Ishikawa (cell line): ENCODE measurements around the gene TGM1.

ENCODE experiments used
- CEBPB ChIP-seq: IDR thresholded peaks from 2 replicates; pipeline ENCODE4 v1.6.1; 2012
- EGR1 ChIP-seq: IDR thresholded peaks from 2 replicates; pipeline ENCODE4 v1.6.1; 2012
- EP300 ChIP-seq: IDR thresholded peaks from 2 replicates; pipeline ENCODE4 v1.6.1; 2012; ENCODE audit warnings: borderline replicate concordance
- MAX ChIP-seq: IDR thresholded peaks from 2 replicates; pipeline ENCODE4 v1.6.1; 2012
- NFIC ChIP-seq: IDR thresholded peaks from 2 replicates; pipeline ENCODE4 v1.6.1; 2012
- REST ChIP-seq: IDR thresholded peaks from 2 replicates; pipeline ENCODE4 v1.6.1; 2012; ENCODE audit warnings: low read depth, mild to moderate bottlenecking
- TAF1 ChIP-seq: IDR thresholded peaks from 2 replicates; pipeline ENCODE4 v1.6.1; 2012; ENCODE audit warnings: low read depth, mild to moderate bottlenecking
- TCF12 ChIP-seq: IDR thresholded peaks from 2 replicates; pipeline ENCODE4 v1.6.1; 2012; ENCODE audit warnings: low read depth
- TEAD4 ChIP-seq: IDR thresholded peaks from 2 replicates; pipeline ENCODE4 v1.6.1; 2012
- YY1 ChIP-seq: IDR thresholded peaks from 2 replicates; pipeline ENCODE4 v1.6.1; 2012; ENCODE audit warnings: low read depth

GRCh38 chr14:24310646-24311604 is 47.9 kb upstream of the TGM1 start, which contains the start of gene LTB4R:
- TF ChIP-seq REST (no peak), NFIC (no peak), CEBPB (no peak), TAF1 (no peak), MAX (no peak), TEAD4 (no peak), EP300 (no peak), TCF12 (no peak), EGR1 (no peak), YY1 (no peak)
